ENCODE results near the gene NUTF2.

Gene NUTF2

DNA sequence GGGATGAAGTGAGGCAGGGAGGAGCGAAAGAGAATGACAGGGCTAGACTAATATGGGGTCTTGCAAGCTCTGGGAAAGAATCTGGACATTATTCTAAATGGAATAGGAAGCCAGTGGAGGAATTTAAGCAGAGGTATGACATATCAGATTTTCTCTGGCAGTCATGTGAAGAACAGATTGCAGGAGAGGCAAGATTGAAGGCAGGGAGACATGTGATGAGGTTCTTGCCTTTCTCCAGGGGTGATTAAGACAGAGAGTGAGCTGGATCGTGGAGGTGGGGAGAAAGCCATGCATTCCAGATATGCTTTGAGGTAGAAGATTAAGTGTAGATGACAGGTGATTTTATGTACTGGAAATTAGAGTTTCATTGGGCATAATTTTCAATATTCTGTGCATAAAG, 8.9 kb upstream of the NUTF2 start:
- no peak for TF ChIP-seq CTCF (IDR thresholded peaks at IDR 0.05; ENCODE audit: low read depth, low read length)
- DNase-seq (ENCODE audit: extremely low read depth, low read depth), result no peak

DNA sequence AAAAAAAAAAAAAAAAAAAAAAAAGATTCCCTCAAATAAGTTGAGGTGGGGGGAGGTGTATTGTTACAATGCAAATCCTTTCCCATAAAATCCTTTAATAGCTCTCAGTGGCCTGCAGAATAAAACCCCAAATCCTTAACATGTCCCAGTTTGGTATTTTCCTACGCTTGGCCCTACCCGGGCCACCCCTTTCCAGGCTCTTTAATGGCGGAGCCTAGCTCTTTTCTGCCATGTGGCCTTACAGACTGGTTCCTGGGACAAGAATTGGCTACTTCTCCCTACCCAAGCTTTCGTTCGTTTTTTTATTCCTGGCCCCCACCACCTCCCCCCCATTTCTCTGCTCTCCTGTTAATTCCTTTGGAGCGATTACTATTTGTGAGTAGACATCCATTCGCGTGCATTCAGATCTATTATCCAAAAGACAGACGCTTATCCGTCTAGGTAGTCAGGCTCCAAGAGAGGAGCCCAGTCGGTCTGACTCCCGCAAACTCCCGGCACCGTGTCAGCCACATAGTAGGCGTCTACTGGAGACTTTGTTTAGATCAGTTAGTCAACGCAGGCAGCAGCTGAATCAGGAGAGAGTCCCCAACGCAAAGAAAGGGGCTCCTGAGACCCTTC, 5.4 kb upstream of the NUTF2 start:
- no peak for TF ChIP-seq CTCF (IDR thresholded peaks at IDR 0.05; ENCODE audit: low read depth, low read length)
- no peak for DNase-seq (ENCODE audit: extremely low read depth, low read depth)

DNA sequence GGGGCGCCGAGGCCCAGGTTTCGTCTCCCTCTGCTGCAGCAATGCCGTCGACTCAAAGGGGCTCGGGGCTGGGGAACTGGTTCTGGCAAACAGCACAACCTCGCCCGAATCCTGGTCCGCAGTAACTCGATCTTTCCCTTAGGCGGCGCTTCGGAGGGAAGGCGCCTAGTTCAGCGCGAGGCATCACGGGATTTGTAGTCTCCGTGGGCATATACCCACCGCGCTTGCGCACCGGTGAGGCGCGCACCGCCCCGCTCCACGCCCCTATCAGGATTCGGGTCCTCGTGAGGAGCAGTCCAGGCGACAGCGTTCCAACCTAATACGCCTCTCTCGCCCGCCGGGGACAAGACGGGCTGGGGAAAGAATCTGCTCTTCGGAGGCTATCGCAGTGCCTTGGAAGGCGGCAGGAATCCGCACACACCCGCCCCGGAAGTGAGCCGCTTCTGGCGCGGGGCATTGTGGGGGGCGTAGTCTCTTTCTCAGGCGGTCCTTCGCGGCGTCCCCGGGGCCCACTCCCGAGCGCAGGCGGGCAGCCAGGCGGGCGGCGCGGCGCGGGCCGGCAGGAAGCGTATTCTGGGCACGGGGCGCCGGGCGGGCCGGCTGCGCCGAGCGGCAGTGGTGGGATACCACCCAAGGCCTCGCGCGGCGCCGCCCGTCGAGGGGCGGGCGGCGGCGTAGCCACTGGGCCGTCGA, 4.8 kb upstream of the NUTF2 start, which contains the start of gene THAP11:
Gene THAP11 (plus strand): TSS at position 505 of the 693 bp plus-strand sequence. CDS start 235 bp downstream, outside the sequence.
- TF ChIP-seq CTCF (IDR thresholded peaks at IDR 0.05; ENCODE audit: low read depth, low read length), result peak; percentile 80

DNA sequence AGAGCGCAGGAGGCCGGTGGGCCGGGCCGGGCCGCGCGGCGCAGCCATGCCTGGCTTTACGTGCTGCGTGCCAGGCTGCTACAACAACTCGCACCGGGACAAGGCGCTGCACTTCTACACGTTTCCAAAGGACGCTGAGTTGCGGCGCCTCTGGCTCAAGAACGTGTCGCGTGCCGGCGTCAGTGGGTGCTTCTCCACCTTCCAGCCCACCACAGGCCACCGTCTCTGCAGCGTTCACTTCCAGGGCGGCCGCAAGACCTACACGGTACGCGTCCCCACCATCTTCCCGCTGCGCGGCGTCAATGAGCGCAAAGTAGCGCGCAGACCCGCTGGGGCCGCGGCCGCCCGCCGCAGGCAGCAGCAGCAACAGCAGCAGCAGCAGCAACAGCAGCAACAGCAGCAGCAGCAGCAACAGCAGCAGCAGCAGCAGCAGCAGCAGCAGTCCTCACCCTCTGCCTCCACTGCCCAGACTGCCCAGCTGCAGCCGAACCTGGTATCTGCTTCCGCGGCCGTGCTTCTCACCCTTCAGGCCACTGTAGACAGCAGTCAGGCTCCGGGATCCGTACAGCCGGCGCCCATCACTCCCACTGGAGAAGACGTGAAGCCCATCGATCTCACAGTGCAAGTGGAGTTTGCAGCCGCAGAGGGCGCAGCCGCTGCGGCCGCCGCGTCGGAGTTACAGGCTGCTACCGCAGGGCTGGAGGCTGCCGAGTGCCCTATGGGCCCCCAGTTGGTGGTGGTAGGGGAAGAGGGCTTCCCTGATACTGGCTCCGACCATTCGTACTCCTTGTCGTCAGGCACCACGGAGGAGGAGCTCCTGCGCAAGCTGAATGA, 4.0 kb upstream of the NUTF2 start:
- TF ChIP-seq CTCF (IDR thresholded peaks at IDR 0.05; ENCODE audit: low read depth, low read length), result peak; percentile 37
- no peak for DNase-seq (ENCODE audit: extremely low read depth, low read depth)

More for the DNA sequence above, 4.8 kb upstream of the NUTF2 start, which contains the start of gene THAP11:
- DNase-seq (ENCODE audit: extremely low read depth, low read depth), result peak; percentile 82

- TF ChIP-seq CTCF (IDR thresholded peaks at IDR 0.05; ENCODE audit: low read depth, low read length), result no peak
- DNase-seq (ENCODE audit: extremely low read depth, low read depth), result no peak
These were observed 3.4 kb upstream of the NUTF2 start for GRCh38 chr16:67843343-67843765.

DNA sequence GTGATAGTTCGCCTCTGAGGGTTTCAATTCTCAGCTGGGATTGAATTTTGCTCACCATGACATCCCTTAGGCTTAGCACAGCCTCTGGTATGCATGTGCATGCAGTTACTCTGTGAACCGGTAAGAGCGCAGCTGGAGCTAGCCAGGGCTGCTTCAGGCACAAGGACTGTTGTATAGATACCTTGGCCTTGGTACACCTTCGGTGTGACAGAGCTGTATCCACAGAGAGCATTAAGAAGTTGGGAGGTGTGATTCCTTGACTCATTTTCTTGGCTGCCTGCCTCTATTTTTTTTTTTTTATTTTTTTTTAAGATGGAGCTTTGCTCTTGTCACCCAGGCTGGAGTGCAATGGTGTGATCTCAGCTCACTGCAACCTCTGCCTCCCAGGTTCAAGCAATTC, 2.2 kb upstream of the NUTF2 start:
- no peak for DNase-seq (ENCODE audit: extremely low read depth, low read depth)

More for the DNA sequence above, 2.2 kb upstream of the NUTF2 start:
- TF ChIP-seq CTCF (IDR thresholded peaks at IDR 0.05; ENCODE audit: low read depth, low read length), result no peak; the same call in 1 of the 2 replicates
